ENCODE measurements around the gene ST7L. TPM values are rescaled to one million over a fixed set of nuclear protein-coding genes. Genes with fewer than 3 reads are reported as not detected.

ST7L gene
- total and polyA plus RNA-seq, 2 of the 4 experiments (the other 2 are of a cell fraction): 7.7 to 14.7 TPM

DNA sequence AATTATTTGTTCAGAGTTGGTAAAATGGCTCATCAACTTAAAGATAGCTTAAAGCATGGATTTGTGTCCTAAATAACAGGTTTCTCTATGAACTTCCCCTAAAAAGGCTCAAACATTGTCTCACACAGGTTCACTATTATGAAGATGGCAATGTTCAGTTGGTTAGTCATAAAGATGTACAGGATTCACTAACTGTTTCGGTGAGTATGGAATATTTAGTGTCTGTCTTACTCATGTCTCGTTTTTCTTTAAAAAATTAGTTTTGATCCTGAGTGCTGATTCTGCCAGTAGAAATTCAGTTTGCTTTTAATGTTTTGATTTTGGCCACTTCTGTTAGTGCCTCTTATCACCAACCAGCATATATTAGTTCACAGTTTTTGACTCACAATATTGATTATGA, 48.0 kb upstream of the ST7L start:
- Histone ChIP-seq H3K56ac (ENCODE audit: extremely low read depth, insufficient read depth, low read length) (no peak overlapping the region), H2BK5ac (ENCODE audit: low read depth, low read length, poor library complexity, severe bottlenecking) (no peak overlapping the region), H3K18ac (ENCODE audit: low read depth, low read length) (no peak overlapping the region), H3K4me1 (ENCODE audit: control insufficient read depth, insufficient read depth, low read length) (no peaks in the 10 kb centered on the region), H3K9me1 (ENCODE audit: insufficient read depth, low read length) (0 out of 2 replicates have a peak, but pooled peaks cover 2% of the 10 kb centered on the region), H3K36me3 (ENCODE audit: control insufficient read depth, insufficient read depth, low read length) (peaks cover 37% of the 10 kb centered on the region), H4K20me1 (ENCODE audit: insufficient read depth, low read length) (peaks cover 3% of the 10 kb centered on the region; the same call in 1 of the 2 replicates), H2BK20ac (ENCODE audit: low read depth, low read length) (no peak overlapping the region), H3K79me1 (ENCODE audit: low read depth in 1 of 2, low read length in 2 of 2) (peaks cover 2 to 9% of the 10 kb centered on the region in 2 experiments), H2AK5ac (ENCODE audit: low read depth, low read length) (no peak overlapping the region), H3K23ac (ENCODE audit: low read depth, low read length) (no peak overlapping the region), H3K9ac (ENCODE audit: low read depth, low read length) (no peak overlapping the region), H2AFZ (replicated peaks; ENCODE audit: low read length, poor library complexity) (no peak overlapping the region), H3K4ac (ENCODE audit: low read depth, low read length) (no peak overlapping the region), H3K9me3 (ENCODE audit: control insufficient read depth, insufficient read depth, low read length) (no peaks in the 10 kb centered on the region), H3K27me3 (ENCODE audit: control insufficient read depth, insufficient read depth, low read length) (no peaks in the 10 kb centered on the region), H3K14ac (replicated peaks; ENCODE audit: low read depth, low read length) (no peak overlapping the region), H3K4me2 (ENCODE audit: low read depth, low read length) (no peak overlapping the region), H2BK120ac (ENCODE audit: low read depth, low read length) (no peak overlapping the region), H4K8ac (ENCODE audit: low read depth in 2 of 2, low read length in 2 of 2) (no peak overlapping the region), H4K5ac (ENCODE audit: low read depth, low read length) (no peak overlapping the region), H2BK15ac (ENCODE audit: low read depth, low read length) (no peak overlapping the region), H3K27ac (ENCODE audit: insufficient read depth, low read length) (no peak overlapping the region), H3K4me3 (ENCODE audit: insufficient read depth, low read depth, low read length) (no peak overlapping the region), H2AK9ac (replicated peaks; ENCODE audit: low read depth, low read length, poor library complexity) (no peak overlapping the region), H4K91ac (ENCODE audit: insufficient read depth, low read depth, low read length) (no peak overlapping the region)
- ATAC-seq (ENCODE audit: low read depth): no peak
- TF ChIP-seq RFX5 (IDR thresholded peaks at IDR 0.05; ENCODE audit: low read depth, low read length) (no peak), RCOR1 (IDR thresholded peaks at IDR 0.05; ENCODE audit: insufficient replicate concordance, low read length) (no peak), SMC3 (IDR thresholded peaks at IDR 0.05; ENCODE audit: low read depth, low read length) (no peak), FOS (IDR thresholded peaks at IDR 0.05; ENCODE audit: low read depth, low read length) (no peak), POLR2A (IDR thresholded peaks at IDR 0.05; ENCODE audit: low read depth, low read length) (no peak), RAD21 (IDR thresholded peaks at IDR 0.05; ENCODE audit: low read length) (no peak), MXI1 (IDR thresholded peaks at IDR 0.05; ENCODE audit: borderline replicate concordance, low read depth, low read length) (no peak), CHD1 (IDR thresholded peaks at IDR 0.05; ENCODE audit: low read depth, low read length) (no peak), MAFK (IDR thresholded peaks at IDR 0.05; ENCODE audit: low read depth, low read length) (no peak), BHLHE40 (IDR thresholded peaks at IDR 0.05; ENCODE audit: low read depth, low read length) (no peak), CEBPB (IDR thresholded peaks at IDR 0.05; ENCODE audit: low read depth, low read length) (no peak), NFE2L2 (IDR thresholded peaks at IDR 0.05; ENCODE audit: low read depth, low read length) (no peak), MAZ (IDR thresholded peaks at IDR 0.05; ENCODE audit: borderline replicate concordance, low read depth, low read length) (no peak)
- TF ChIP-seq, protein P1, sequence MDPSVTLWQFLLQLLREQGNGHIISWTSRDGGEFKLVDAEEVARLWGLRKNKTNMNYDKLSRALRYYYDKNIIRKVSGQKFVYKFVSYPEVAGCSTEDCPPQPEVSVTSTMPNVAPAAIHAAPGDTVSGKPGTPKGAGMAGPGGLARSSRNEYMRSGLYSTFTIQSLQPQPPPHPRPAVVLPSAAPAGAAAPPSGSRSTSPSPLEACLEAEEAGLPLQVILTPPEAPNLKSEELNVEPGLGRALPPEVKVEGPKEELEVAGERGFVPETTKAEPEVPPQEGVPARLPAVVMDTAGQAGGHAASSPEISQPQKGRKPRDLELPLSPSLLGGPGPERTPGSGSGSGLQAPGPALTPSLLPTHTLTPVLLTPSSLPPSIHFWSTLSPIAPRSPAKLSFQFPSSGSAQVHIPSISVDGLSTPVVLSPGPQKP (IDR thresholded peaks at IDR 0.05; ENCODE audit: borderline replicate concordance, low read depth, low read length): no peak
- TF ChIP-seq, protein P2, sequence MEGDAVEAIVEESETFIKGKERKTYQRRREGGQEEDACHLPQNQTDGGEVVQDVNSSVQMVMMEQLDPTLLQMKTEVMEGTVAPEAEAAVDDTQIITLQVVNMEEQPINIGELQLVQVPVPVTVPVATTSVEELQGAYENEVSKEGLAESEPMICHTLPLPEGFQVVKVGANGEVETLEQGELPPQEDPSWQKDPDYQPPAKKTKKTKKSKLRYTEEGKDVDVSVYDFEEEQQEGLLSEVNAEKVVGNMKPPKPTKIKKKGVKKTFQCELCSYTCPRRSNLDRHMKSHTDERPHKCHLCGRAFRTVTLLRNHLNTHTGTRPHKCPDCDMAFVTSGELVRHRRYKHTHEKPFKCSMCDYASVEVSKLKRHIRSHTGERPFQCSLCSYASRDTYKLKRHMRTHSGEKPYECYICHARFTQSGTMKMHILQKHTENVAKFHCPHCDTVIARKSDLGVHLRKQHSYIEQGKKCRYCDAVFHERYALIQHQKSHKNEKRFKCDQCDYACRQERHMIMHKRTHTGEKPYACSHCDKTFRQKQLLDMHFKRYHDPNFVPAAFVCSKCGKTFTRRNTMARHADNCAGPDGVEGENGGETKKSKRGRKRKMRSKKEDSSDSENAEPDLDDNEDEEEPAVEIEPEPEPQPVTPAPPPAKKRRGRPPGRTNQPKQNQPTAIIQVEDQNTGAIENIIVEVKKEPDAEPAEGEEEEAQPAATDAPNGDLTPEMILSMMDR (conservative IDR thresholded peaks at IDR 0.05; ENCODE audit: low read depth, low read length): no peak
- TF ChIP-seq, protein P3, sequence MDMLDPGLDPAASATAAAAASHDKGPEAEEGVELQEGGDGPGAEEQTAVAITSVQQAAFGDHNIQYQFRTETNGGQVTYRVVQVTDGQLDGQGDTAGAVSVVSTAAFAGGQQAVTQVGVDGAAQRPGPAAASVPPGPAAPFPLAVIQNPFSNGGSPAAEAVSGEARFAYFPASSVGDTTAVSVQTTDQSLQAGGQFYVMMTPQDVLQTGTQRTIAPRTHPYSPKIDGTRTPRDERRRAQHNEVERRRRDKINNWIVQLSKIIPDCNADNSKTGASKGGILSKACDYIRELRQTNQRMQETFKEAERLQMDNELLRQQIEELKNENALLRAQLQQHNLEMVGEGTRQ (IDR thresholded peaks at IDR 0.05; ENCODE audit: low read depth, low read length): no peak
- intact Hi-C loops (cut with micrococcal nuclease): no loop called here
- no CpG with 5 or more reads among the region's 2 CpGs for WGBS, 2 experiments (ENCODE audit: extremely low coverage in 2 of 2, insufficient read length in 1 of 2)
- no peak for DNase-seq
- no TSS peak for BruUV-seq (replicated peaks)
- ChIA-PET CTCF (no interaction called here), POLR2A (ENCODE audit: unreplicated experiment) (no interaction called here)
- in situ Hi-C loops (cut with MboI; ENCODE audit: low sequenced_read_pairs): no loop called here
- dilution Hi-C loops (cut with HindIII; ENCODE audit: low sequenced_read_pairs, unreplicated experiment): no loop called here

Data from IMR-90 (cell line).